WTC11 (cell line): Measurements from ENCODE around the gene MAPKAP1. TPM values are rescaled to one million over a fixed set of nuclear protein-coding genes. Genes with fewer than 3 reads are reported as not detected.

ENCODE experiments used
- ATAC-seq: fragments of 200-7000 bp; cut with Tn5 transposase; 2 replicates; pipeline ENCODE4 v1.10.0; 2021; ENCODE audit warnings: mild to moderate bottlenecking, moderate library complexity
- CTCF ChIA-PET: fragments of 300-600 bp; sonication (Branson Sonifier 250); formaldehyde crosslinking; loops from one replicate; lab custom pipeline; 2021; ENCODE audit warnings: antibody characterized with exemption; lab: Charles Lee
- POLR2A ChIA-PET: fragments of 350-600 bp; sonication (Branson Sonifier 250); formaldehyde crosslinking; loops from one replicate; lab custom pipeline; 2021; ENCODE audit warnings: antibody characterized with exemption; lab: Charles Lee
- DNase-seq: peaks from one replicate; pipeline ENCODE4 v3.0.0; 2021; ENCODE audit warnings: low spot score
- H3K27ac Mint-ChIP-seq: 2 replicates; pipeline ENCODE4 v1.8.0; 2021; ENCODE audit warnings: mixed read lengths
- H3K27me3 Mint-ChIP-seq: 2 replicates; pipeline ENCODE4 v1.8.0; 2021; ENCODE audit warnings: low read depth, mild to moderate bottlenecking, moderate library complexity, mixed read lengths
- H3K36me3 Mint-ChIP-seq: 2 replicates; pipeline ENCODE4 v1.8.0; 2021; ENCODE audit warnings: mixed read lengths
- H3K4me1 Mint-ChIP-seq: 2 replicates; pipeline ENCODE4 v1.8.0; 2022; ENCODE audit warnings: mixed read lengths
- H3K4me3 Mint-ChIP-seq: 2 replicates; pipeline ENCODE4 v1.8.0; 2021; ENCODE audit warnings: mild to moderate bottlenecking, moderate library complexity, mixed read lengths
- H3K9me3 Mint-ChIP-seq: 2 replicates; pipeline ENCODE4 v1.8.0; 2021; ENCODE audit warnings: mixed read lengths
- AR ChIP-seq: fragments of 250-450 bp; sonication (Bioruptor Pico); IDR thresholded peaks from 2 replicates; pipeline ENCODE4 v1.9.0; 2021; ENCODE audit warnings: mild to moderate bottlenecking
- ATF1 ChIP-seq: sonication (generic); formaldehyde crosslinking; IDR thresholded peaks from 2 replicates; pipeline ENCODE4 v1.8.1; 2023; ENCODE audit warnings: mild to moderate bottlenecking, moderate library complexity, missing genetic modification reagents
- ATF2 ChIP-seq: sonication (generic); formaldehyde crosslinking; IDR thresholded peaks from 2 replicates; pipeline ENCODE4 v1.8.1; 2022; ENCODE audit warnings: low read depth, missing genetic modification reagents, borderline replicate concordance
- CTCF ChIP-seq: fragments of 200-600 bp; IDR thresholded peaks from 2 replicates; pipeline ENCODE4 v1.8.0; 2022; ENCODE audit warnings: antibody characterized with exemption
- E2F1 ChIP-seq: sonication (generic); formaldehyde crosslinking; IDR thresholded peaks from 2 replicates; pipeline ENCODE4 v1.8.0; 2022; ENCODE audit warnings: mild to moderate bottlenecking, missing genetic modification reagents
- FOXP1 ChIP-seq: sonication (generic); formaldehyde crosslinking; IDR thresholded peaks from 2 replicates; pipeline ENCODE4 v1.8.0; 2022; ENCODE audit warnings: missing genetic modification reagents, mild to moderate bottlenecking, moderate library complexity, borderline replicate concordance
- GTF2I ChIP-seq: fragments of 250-450 bp; sonication (Bioruptor Pico); conservative IDR thresholded peaks from 2 replicates; pipeline ENCODE4 v1.4.0; 2021; ENCODE audit warnings: mild to moderate bottlenecking
- IRF1 ChIP-seq: sonication (generic); formaldehyde crosslinking; IDR thresholded peaks from 2 replicates; pipeline ENCODE4 v1.8.0; 2023; ENCODE audit warnings: missing genetic modification reagents
- JUN ChIP-seq: sonication (generic); formaldehyde crosslinking; IDR thresholded peaks from 2 replicates; pipeline ENCODE4 v1.8.0; 2023; ENCODE audit warnings: mild to moderate bottlenecking, missing genetic modification reagents
- MXD4 ChIP-seq: fragments of 250-450 bp; sonication (Bioruptor Pico); IDR thresholded peaks from 2 replicates; pipeline ENCODE4 v1.8.0; 2021; ENCODE audit warnings: mild to moderate bottlenecking, moderate library complexity, borderline replicate concordance
- NR3C1 ChIP-seq: sonication (generic); formaldehyde crosslinking; conservative IDR thresholded peaks from 2 replicates; pipeline ENCODE4 v1.8.1; 2023; ENCODE audit warnings: low read depth, mild to moderate bottlenecking, missing genetic modification reagents
- STAT6 ChIP-seq: sonication (generic); formaldehyde crosslinking; conservative IDR thresholded peaks from 2 replicates; pipeline ENCODE4 v1.8.1; 2023; ENCODE audit warnings: mild to moderate bottlenecking, low read depth, missing genetic modification reagents, moderate library complexity
- TEAD4 ChIP-seq: sonication (generic); formaldehyde crosslinking; IDR thresholded peaks from 2 replicates; pipeline ENCODE4 v1.8.0; 2022; ENCODE audit warnings: mild to moderate bottlenecking, missing genetic modification reagents
- ZNF121 ChIP-seq: sonication (generic); formaldehyde crosslinking; IDR thresholded peaks from 2 replicates; pipeline ENCODE4 v1.8.0; 2023; ENCODE audit warnings: missing genetic modification reagents
- ZNF138 ChIP-seq: sonication (generic); formaldehyde crosslinking; conservative IDR thresholded peaks from 2 replicates; pipeline ENCODE4 v1.8.1; 2022; ENCODE audit warnings: mild to moderate bottlenecking, moderate library complexity, missing genetic modification reagents
- ZNF532 ChIP-seq: fragments of 250-450 bp; sonication (Bioruptor Pico); IDR thresholded peaks from 2 replicates; pipeline ENCODE4 v1.9.0; 2021; ENCODE audit warnings: mild to moderate bottlenecking, borderline replicate concordance
- total RNA-seq: library from RNA; stranded (reverse); gene quantifications from 3 replicates; pipeline ENCODE4 v1.2.3, GENCODE V29; 2021

Gene MAPKAP1
- total RNA-seq, 1 experiment from 2014 or later: 111 TPM

GRCh38 chr9:125620216-125620615, 86.8 kb downstream of the MAPKAP1 start (continued):
- TF ChIP-seq ZNF138: no peak
- no peak for TF ChIP-seq FOXP1 (CRISPR knock-in tag)
- TF ChIP-seq MXD4 (CRISPR knock-in tag): no peak
- TF ChIP-seq JUN (CRISPR knock-in tag): no peak

DNA sequence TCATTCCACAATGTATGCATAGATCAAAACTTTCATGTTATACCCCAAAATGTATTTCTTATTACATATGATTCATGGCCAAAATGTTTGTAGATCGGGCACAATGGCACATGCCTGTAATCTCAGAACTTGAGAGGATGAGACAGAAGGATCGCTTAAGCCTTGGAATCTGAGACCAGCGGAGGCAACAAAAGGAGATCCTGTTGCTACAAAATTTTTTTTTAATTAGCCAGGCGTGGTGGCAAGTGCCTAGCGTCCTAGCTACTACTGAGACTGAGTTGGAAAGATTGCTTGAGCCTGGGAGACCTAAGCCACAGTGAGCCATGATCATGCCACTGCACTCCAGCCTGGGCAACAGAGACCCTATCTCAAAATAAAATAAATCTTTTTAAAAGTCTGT, 89.9 kb downstream of the MAPKAP1 start:
- ChIA-PET POLR2A (no interaction called here), CTCF (no interaction called here)
- TF ChIP-seq GTF2I (no peak), ZNF121 (CRISPR knock-in tag) (no peak), IRF1 (CRISPR knock-in tag) (no peak), CTCF (no peak), ZNF532 (CRISPR knock-in tag) (no peak), ATF1 (CRISPR knock-in tag) (no peak), NR3C1 (CRISPR knock-in tag) (no peak), STAT6 (CRISPR knock-in tag) (no peak), ATF2 (no peak), AR (no peak), E2F1 (CRISPR knock-in tag) (no peak), TEAD4 (no peak)
- no peak overlapping the region for H3K27ac Mint-ChIP-seq
- peaks cover 24% of the 10 kb centered on the region for H3K4me1 Mint-ChIP-seq
- H3K27me3 Mint-ChIP-seq: no peaks in the 10 kb centered on the region
- H3K36me3 Mint-ChIP-seq: peaks cover 6% of the 10 kb centered on the region
- DNase-seq (no peak), ATAC-seq (no peak)
- no peak overlapping the region for H3K4me3 Mint-ChIP-seq
- H3K9me3 Mint-ChIP-seq: peaks cover 6% of the 10 kb centered on the region
